Loucy (cell line): ENCODE measurements around the gene FXYD6.

Experiments used
- H2AFZ ChIP-seq: fragments of 200-600 bp; sonication (generic); 2 replicates; pipeline ENCODE4 v1.6.0; 2016; ENCODE audit warnings: antibody characterized with exemption, mild to moderate bottlenecking, low read length, moderate library complexity
- H3F3A ChIP-seq: fragments of 200-600 bp; 2 replicates; pipeline ENCODE4 v1.6.0; 2016; ENCODE audit warnings: antibody characterized with exemption, low read depth, mild to moderate bottlenecking
- H3K27me3 ChIP-seq: fragments of 200-600 bp; sonication (generic); 2 replicates; pipeline ENCODE4 v1.6.1; 2014; ENCODE audit warnings: low read length, mild to moderate bottlenecking; ENCODE audit not compliant: insufficient read depth, poor library complexity, severe bottlenecking
- H3K36me3 ChIP-seq: fragments of 200-600 bp; sonication (generic); 2 replicates; pipeline ENCODE4 v1.6.1; 2016; ENCODE audit warnings: low read length; ENCODE audit not compliant: insufficient read depth
- H3K4me1 ChIP-seq: fragments of 200-600 bp; sonication (generic); 2 replicates; pipeline ENCODE4 v1.5.1; 2014; ENCODE audit warnings: low read length, mild to moderate bottlenecking; ENCODE audit not compliant: insufficient read depth, poor library complexity, severe bottlenecking
- H3K4me2 ChIP-seq: fragments of 200-600 bp; sonication (generic); 2 replicates; pipeline ENCODE4 v1.6.0; 2014; ENCODE audit warnings: antibody characterized with exemption, low read length, low read depth, mild to moderate bottlenecking; ENCODE audit not compliant: poor library complexity, severe bottlenecking
- H3K4me3 ChIP-seq: fragments of 200-600 bp; sonication (generic); 2 replicates; pipeline ENCODE4 v1.5.1; 2014; ENCODE audit warnings: low read length, mild to moderate bottlenecking, mixed read lengths; ENCODE audit not compliant: poor library complexity, severe bottlenecking
- H3K79me2 ChIP-seq: fragments of 200-600 bp; sonication (generic); 2 replicates; pipeline ENCODE4 v1.6.1; 2014; ENCODE audit warnings: low read length; ENCODE audit not compliant: insufficient read depth
- H3K9ac ChIP-seq: fragments of 200-600 bp; sonication (generic); 2 replicates; pipeline ENCODE4 v1.6.0; 2014; ENCODE audit warnings: mild to moderate bottlenecking, low read depth, low read length, moderate library complexity; ENCODE audit not compliant: poor library complexity, severe bottlenecking
- H3K9me2 ChIP-seq: fragments of 200-600 bp; sonication (generic); replicated peaks from 2 replicates; pipeline ENCODE4 v1.6.1; 2016; ENCODE audit warnings: low read depth, low read length, mixed read lengths
- H3K9me3 ChIP-seq: fragments of 200-600 bp; sonication (generic); 2 replicates; pipeline ENCODE4 v1.6.1; 2014; ENCODE audit warnings: mild to moderate bottlenecking, antibody characterized with exemption, low read length, low read depth; ENCODE audit not compliant: insufficient read depth
- H4K20me1 ChIP-seq: fragments of 200-600 bp; sonication (generic); 2 replicates; pipeline ENCODE4 v1.6.0; 2014; ENCODE audit warnings: antibody characterized with exemption, low read length, mild to moderate bottlenecking; ENCODE audit not compliant: insufficient read depth, poor library complexity, severe bottlenecking
- CTCF ChIP-seq: fragments of 200-600 bp; sonication (generic); conservative IDR thresholded peaks from 2 replicates; pipeline ENCODE4 v1.5.1; 2014; ENCODE audit warnings: mild to moderate bottlenecking, antibody characterized with exemption, low read length
- EZH2phosphoT487 ChIP-seq: fragments of 200-600 bp; IDR thresholded peaks from 2 replicates; pipeline ENCODE4 v1.6.1; 2018; ENCODE audit warnings: antibody characterized with exemption, mild to moderate bottlenecking, moderate library complexity, borderline replicate concordance

FXYD6 gene

GRCh38 chr11:117820071-117820470 lies 56.4 kb downstream of the FXYD6 start:
- Histone ChIP-seq H3K9ac (no peak overlapping the region), H3F3A (peaks cover 8% of the 10 kb centered on the region; the same call in 1 of the 2 replicates), H3K9me2 (no peaks in the 10 kb centered on the region), H3K4me3 (no peak overlapping the region), H2AFZ (no peak overlapping the region), H3K79me2 (peaks cover 11% of the 10 kb centered on the region; the same call in 1 of the 2 replicates), H3K4me2 (no peak overlapping the region), H3K27me3 (no peaks in the 10 kb centered on the region), H3K4me1 (peaks cover 65% of the 10 kb centered on the region), H3K36me3 (no peaks in the 10 kb centered on the region), H4K20me1 (no peaks in the 10 kb centered on the region), H3K9me3 (no peaks in the 10 kb centered on the region)
- TF ChIP-seq EZH2phosphoT487 = no peak
- TF ChIP-seq CTCF = no peak

GRCh38 chr11:117819096-117820040 lies 57.1 kb downstream of the FXYD6 start:
- peaks cover 65% of the 10 kb centered on the region for H3K4me1 ChIP-seq
- H3K9ac ChIP-seq = no peak overlapping the region
- H3K27me3 ChIP-seq = no peaks in the 10 kb centered on the region
- H3K79me2 ChIP-seq = peaks cover 7% of the 10 kb centered on the region; the same call in 1 of the 2 replicates
- H3K36me3 ChIP-seq = no peaks in the 10 kb centered on the region
- TF ChIP-seq EZH2phosphoT487 (no peak), CTCF (peak; percentile 70)
- H3K4me2 ChIP-seq = no peak overlapping the region
- H3K9me3 ChIP-seq = no peaks in the 10 kb centered on the region
- peaks cover 8% of the 10 kb centered on the region; the same call in 1 of the 2 replicates for H3F3A ChIP-seq
- H3K9me2 ChIP-seq = no peaks in the 10 kb centered on the region
- no peak overlapping the region for H3K4me3 ChIP-seq
- H2AFZ ChIP-seq = no peak overlapping the region
- H4K20me1 ChIP-seq = no peaks in the 10 kb centered on the region

DNA sequence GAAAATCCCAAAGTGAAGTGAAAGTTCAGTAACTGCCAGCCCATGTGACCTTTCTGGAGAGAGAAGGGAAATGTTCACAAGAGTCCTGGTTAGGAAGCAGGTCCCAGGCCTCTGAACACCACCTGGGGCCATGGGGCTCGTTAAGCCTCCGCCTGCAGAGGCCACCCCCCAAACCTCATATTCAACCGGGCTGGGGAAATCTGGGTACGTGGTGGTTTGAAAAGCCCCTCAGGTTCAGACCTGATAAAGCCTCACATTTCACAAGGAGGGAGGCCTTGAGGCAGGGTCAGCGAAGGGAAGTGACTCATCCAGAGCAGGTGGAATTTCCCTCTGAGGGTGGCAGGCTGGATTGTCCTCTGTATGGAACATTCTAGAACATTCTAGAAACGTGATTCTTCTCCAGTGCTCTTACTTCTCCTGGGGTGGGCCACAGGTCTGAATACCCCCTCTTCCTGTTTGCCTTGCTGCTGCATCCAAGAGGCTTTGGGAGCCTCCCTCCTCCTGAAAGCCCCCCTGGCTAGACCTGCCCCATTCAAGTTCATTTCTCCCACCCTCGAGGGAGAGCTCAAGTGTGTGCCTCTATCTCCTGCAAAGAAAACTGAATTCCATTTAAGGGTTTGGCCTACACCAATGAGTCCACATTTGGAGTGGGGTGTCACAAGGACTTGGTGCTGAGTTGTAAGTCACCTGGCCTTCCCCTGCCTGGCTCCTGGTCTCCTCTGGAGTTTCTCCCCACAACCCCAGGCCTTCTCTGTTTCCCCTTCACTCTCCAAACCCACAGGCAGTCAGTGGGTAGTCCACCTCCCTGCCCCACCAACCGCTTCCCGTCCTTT lies 58.2 kb downstream of the FXYD6 start:
- Histone ChIP-seq H3K79me2 (peaks cover 7% of the 10 kb centered on the region; the same call in 1 of the 2 replicates), H3K4me1 (peaks cover 57% of the 10 kb centered on the region), H3K9me2 (no peaks in the 10 kb centered on the region), H3F3A (no peaks in the 10 kb centered on the region), H3K27me3 (no peaks in the 10 kb centered on the region), H4K20me1 (no peaks in the 10 kb centered on the region), H3K4me2 (peak overlapping the region; percentile 46), H3K36me3 (no peaks in the 10 kb centered on the region), H3K9me3 (no peaks in the 10 kb centered on the region), H2AFZ (peak overlapping the region; percentile 58; the same call in 1 of the 2 replicates), H3K9ac (peak overlapping the region; percentile 18), H3K4me3 (no peak overlapping the region)
- no peak for TF ChIP-seq EZH2phosphoT487
- TF ChIP-seq CTCF = peak; percentile 6; the same call in 1 of the 2 replicates
